Measurements from ENCODE around the gene PLA2G4D.

Gene PLA2G4D

GRCh38 chr15:42053914-42054313, 40.4 kb downstream of the PLA2G4D start:
- TF ChIP-seq CTCF (conservative IDR thresholded peaks at IDR 0.05; ENCODE audit: low read depth, low read length) = no peak
- no peak overlapping the region for H3K4me3 ChIP-seq (ENCODE audit: low read length)
- no peak for DNase-seq (ENCODE audit: low read depth)

GRCh38 chr15:42053010-42053409, 41.4 kb downstream of the PLA2G4D start:
- DNase-seq (ENCODE audit: low read depth) = no peak
- H3K4me3 ChIP-seq (ENCODE audit: low read length) = no peak overlapping the region
- TF ChIP-seq CTCF (conservative IDR thresholded peaks at IDR 0.05; ENCODE audit: low read depth, low read length) = no peak

GRCh38 chr15:42050484-42051255, 43.7 kb downstream of the PLA2G4D start:
- no peak for TF ChIP-seq CTCF (conservative IDR thresholded peaks at IDR 0.05; ENCODE audit: low read depth, low read length)
- no peak for DNase-seq (ENCODE audit: low read depth)
- H3K4me3 ChIP-seq (ENCODE audit: low read length) = no peak overlapping the region

GRCh38 chr15:42048821-42049200, 45.6 kb downstream of the PLA2G4D start:
- no peak overlapping the region for H3K4me3 ChIP-seq (ENCODE audit: low read length)
- TF ChIP-seq CTCF (conservative IDR thresholded peaks at IDR 0.05; ENCODE audit: low read depth, low read length) = no peak
- no peak for DNase-seq (ENCODE audit: low read depth)

- no peak for TF ChIP-seq CTCF (conservative IDR thresholded peaks at IDR 0.05; ENCODE audit: low read depth, low read length)
- DNase-seq (ENCODE audit: low read depth) = no peak
- no peak overlapping the region for H3K4me3 ChIP-seq (ENCODE audit: low read length)
Observed at GRCh38 chr15:42048080-42048820, 46.1 kb downstream of the PLA2G4D start.

- H3K4me3 ChIP-seq (ENCODE audit: low read length) = no peak overlapping the region
- DNase-seq (ENCODE audit: low read depth) = no peak
- no peak for TF ChIP-seq CTCF (conservative IDR thresholded peaks at IDR 0.05; ENCODE audit: low read depth, low read length)
Observed at GRCh38 chr15:42046597-42046996, 47.8 kb downstream of the PLA2G4D start.

- no peak for DNase-seq (ENCODE audit: low read depth)
- no peak for TF ChIP-seq CTCF (conservative IDR thresholded peaks at IDR 0.05; ENCODE audit: low read depth, low read length)
- no peak overlapping the region for H3K4me3 ChIP-seq (ENCODE audit: low read length)
Observed at GRCh38 chr15:42045211-42045615, 49.1 kb downstream of the PLA2G4D start.

Data from retinal pigment epithelial cell (primary cell).